ENCODE data around the gene TVP23C.

The TVP23C gene

DNA sequence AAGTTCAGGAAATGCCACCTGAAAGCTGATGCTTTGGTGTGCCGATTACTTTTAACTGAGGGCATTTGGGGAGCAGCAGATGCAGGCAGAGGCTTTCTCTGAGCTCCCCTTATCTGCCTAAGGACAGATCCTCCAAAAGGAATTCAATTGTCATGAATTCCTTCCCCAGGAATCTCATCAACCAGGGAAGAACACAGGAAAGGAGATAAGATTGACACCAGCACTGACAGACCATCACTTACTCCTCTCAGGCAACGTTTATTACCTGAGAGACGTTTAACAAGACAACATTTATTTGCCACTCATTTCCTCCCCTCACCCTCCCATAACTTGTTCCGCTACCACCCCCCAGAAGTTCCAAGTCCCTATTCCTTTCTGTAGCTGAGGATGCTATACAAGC is 78.2 kb downstream of the TVP23C start:
- TF ChIP-seq, protein P1, sequence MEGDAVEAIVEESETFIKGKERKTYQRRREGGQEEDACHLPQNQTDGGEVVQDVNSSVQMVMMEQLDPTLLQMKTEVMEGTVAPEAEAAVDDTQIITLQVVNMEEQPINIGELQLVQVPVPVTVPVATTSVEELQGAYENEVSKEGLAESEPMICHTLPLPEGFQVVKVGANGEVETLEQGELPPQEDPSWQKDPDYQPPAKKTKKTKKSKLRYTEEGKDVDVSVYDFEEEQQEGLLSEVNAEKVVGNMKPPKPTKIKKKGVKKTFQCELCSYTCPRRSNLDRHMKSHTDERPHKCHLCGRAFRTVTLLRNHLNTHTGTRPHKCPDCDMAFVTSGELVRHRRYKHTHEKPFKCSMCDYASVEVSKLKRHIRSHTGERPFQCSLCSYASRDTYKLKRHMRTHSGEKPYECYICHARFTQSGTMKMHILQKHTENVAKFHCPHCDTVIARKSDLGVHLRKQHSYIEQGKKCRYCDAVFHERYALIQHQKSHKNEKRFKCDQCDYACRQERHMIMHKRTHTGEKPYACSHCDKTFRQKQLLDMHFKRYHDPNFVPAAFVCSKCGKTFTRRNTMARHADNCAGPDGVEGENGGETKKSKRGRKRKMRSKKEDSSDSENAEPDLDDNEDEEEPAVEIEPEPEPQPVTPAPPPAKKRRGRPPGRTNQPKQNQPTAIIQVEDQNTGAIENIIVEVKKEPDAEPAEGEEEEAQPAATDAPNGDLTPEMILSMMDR (IDR thresholded peaks at IDR 0.05; ENCODE audit: insufficient read depth, low read length, missing control alignments): no peak
- DNase-seq (ENCODE audit: low read depth, low spot score): no peak
- ChIA-PET CTCF (interaction anchor here (1.3 to 1.8 kb wide), 2 partner anchors 10 to 17 kb away, joined by 4 to 12 read pairs; no protein-coding TSS in a partner anchor), POLR2A (no interaction called here)
- H3K4me3 ChIP-seq (ENCODE audit: low read depth, low read length): no peak overlapping the region

DNA sequence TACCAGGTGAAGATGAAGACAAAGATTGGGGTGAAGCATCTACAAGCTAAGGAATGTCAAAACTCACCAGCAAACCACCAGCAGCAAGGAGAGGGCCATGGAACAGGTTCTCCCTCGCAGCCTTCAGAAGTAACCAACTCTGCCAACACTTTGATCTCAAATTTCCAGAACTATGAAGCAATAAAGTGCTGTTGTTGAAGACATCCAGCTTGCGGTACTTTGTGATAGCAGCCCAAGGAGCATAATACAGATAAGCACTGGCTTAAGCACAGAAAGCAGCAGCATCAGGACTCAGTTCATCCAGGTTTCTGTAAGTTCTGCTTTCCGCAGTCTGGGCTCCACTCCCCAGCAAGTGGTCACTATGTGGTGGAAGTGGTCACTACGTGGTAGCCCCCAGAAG is 79.9 kb downstream of the TVP23C start:
- ChIA-PET CTCF (interaction anchor here (1.1 to 1.8 kb wide), 4 partner anchors 13 to 227 kb away, joined by 3 to 12 read pairs (median 4); no protein-coding TSS in a partner anchor), POLR2A (no interaction called here)
- H3K4me3 ChIP-seq (ENCODE audit: low read depth, low read length): no peak overlapping the region
- TF ChIP-seq, protein P1 (IDR thresholded peaks at IDR 0.05; ENCODE audit: insufficient read depth, low read length, missing control alignments): no peak
- no peak for DNase-seq (ENCODE audit: low read depth, low spot score)

DNA sequence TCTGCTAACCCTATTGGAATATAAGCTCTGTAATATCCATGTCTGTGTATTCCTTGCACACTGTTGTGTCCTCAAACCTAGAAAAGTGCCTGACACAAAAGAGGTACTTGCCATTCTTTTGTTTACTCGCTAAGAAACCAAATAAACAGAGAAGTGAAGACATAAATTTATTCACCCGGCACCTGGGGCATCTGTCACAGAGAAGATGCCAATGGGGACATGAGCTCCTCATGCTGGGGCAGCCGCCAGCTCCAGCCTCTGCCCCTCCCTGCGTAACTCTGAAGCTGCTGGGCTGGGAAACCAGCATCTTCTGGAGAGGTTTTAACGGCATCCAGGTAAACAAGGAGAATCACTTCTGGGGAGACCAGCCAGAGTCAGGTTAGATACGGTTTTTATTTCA is 80.8 kb downstream of the TVP23C start:
- TF ChIP-seq, protein P1 (IDR thresholded peaks at IDR 0.05; ENCODE audit: insufficient read depth, low read length, missing control alignments): no peak
- POLR2A ChIA-PET: no interaction called here
- no peak overlapping the region for H3K4me3 ChIP-seq (ENCODE audit: low read depth, low read length)
- CTCF ChIA-PET: interaction anchor here (1.0 to 5.1 kb wide), 3 partner anchors 14 to 224 kb away, joined by 3 to 19 read pairs (median 3); no protein-coding TSS in a partner anchor
- no peak for DNase-seq (ENCODE audit: low read depth, low spot score)

DNA sequence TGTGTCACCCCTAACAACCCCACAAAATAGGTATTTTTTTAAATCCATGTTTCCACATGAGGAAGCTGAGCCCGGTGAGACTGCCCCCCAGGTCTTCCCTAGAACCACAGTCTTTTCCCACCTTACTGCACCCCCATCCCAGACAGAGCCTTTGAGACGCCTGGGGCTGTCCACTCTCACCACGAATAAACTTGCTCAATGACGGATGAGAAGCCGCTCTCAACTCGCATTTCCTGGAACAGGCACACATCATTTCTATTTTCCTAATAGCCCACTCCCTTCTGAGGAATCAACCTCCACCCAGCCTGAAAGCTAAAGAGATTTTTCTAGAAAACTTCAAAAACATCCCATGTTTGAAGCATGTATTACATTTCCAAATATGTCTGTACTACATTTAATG is 81.8 kb downstream of the TVP23C start:
- no peak overlapping the region for H3K4me3 ChIP-seq (ENCODE audit: low read depth, low read length)
- CTCF ChIA-PET: interaction anchor here (1.1 to 5.1 kb wide), 2 partner anchors 11 to 21 kb away, joined by 4 to 19 read pairs; no protein-coding TSS in a partner anchor
- TF ChIP-seq, protein P1 (IDR thresholded peaks at IDR 0.05; ENCODE audit: insufficient read depth, low read length, missing control alignments): no peak
- no peak for DNase-seq (ENCODE audit: low read depth, low spot score)
- POLR2A ChIA-PET: no interaction called here

DNA sequence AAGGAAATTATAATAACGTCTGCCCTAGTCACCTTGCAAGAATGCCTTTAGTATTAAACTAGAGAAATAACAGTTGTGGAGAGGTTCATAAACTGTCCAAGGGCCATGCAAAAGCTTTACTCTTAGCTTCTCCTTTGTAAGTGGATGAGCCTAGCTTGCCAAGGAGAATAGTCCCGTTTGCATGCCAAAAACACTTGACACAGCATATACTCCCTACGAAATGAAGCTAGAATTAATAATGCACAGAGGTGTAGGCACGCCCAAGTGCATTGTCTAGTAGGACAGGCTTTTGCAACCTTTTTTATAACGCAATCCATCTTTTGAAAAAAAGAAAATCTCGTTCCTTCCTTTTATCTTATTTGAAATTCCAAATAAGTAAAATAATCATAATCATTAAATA is 83.1 kb downstream of the TVP23C start:
- no peak overlapping the region for H3K4me3 ChIP-seq (ENCODE audit: low read depth, low read length)
- DNase-seq (ENCODE audit: low read depth, low spot score): no peak
- CTCF ChIA-PET: interaction anchor here (1.7 to 5.1 kb wide), 3 partner anchors 15 to 223 kb away, joined by 3 to 19 read pairs (median 13); no protein-coding TSS in a partner anchor
- POLR2A ChIA-PET: no interaction called here
- TF ChIP-seq, protein P1 (IDR thresholded peaks at IDR 0.05; ENCODE audit: insufficient read depth, low read length, missing control alignments): no peak

DNA sequence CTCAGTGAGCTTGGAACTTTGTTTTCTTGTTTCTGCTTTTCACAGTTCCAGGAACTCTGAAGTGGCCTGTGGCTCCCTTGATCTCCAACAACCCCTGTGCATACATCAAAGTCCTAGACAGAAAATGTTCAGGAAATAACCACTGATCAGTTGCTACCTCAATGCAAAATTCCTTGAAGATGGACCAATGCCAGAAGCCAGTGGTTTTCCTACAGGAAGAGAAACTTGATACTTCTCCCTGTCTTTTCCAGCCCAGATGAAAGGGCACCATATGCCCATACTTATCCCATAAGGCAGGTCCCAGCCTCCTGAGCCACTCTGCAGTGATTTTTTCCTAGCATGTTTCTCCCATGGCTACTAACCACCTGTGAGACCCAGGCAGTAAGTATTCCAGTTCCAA is 83.6 kb downstream of the TVP23C start:
- TF ChIP-seq, protein P1 (IDR thresholded peaks at IDR 0.05; ENCODE audit: insufficient read depth, low read length, missing control alignments): no peak
- no peak for DNase-seq (ENCODE audit: low read depth, low spot score)
- H3K4me3 ChIP-seq (ENCODE audit: low read depth, low read length): no peak overlapping the region
- CTCF ChIA-PET: interaction anchor here (1.7 to 5.1 kb wide), 3 partner anchors 16 to 222 kb away, joined by 3 to 19 read pairs (median 13); no protein-coding TSS in a partner anchor
- POLR2A ChIA-PET: no interaction called here

Measured in AG04449 (cell line).